H9 (cell line): ENCODE measurements around the gene TMEM169. TPM values are rescaled to one million over a fixed set of nuclear protein-coding genes. Genes with fewer than 3 reads are reported as not detected.

Experiments used
- DNase-seq: peaks from one replicate; pipeline ENCODE4 v3.0.0-alpha.2; 2017
- H2AFZ ChIP-seq: one replicate; pipeline ENCODE4 v1.6.1; 2013; ENCODE audit warnings: mild to moderate bottlenecking, low read length, control low read depth, moderate library complexity
- H2AK5ac ChIP-seq: 2 replicates; pipeline ENCODE4 v1.6.1; 2013; ENCODE audit warnings: low read length, control low read depth, mixed read lengths; ENCODE audit not compliant: insufficient read length
- H2BK120ac ChIP-seq: one replicate; pipeline ENCODE4 v1.6.1; 2013; ENCODE audit warnings: low read depth, mild to moderate bottlenecking, low read length, control low read depth, inconsistent platforms; ENCODE audit not compliant: poor library complexity, severe bottlenecking
- H2BK12ac ChIP-seq: 2 replicates; pipeline ENCODE4 v1.6.1; 2013; ENCODE audit warnings: low read length, control low read depth, mixed read lengths, low read depth; ENCODE audit not compliant: insufficient read length
- H2BK15ac ChIP-seq: 2 replicates; pipeline ENCODE4 v1.6.1; 2013; ENCODE audit warnings: low read depth, low read length, control low read depth
- H2BK20ac ChIP-seq: one replicate; pipeline ENCODE4 v1.6.1; 2013; ENCODE audit warnings: low read depth, mild to moderate bottlenecking, low read length, control low read depth, inconsistent platforms; ENCODE audit not compliant: poor library complexity, severe bottlenecking
- H2BK5ac ChIP-seq: 2 replicates; pipeline ENCODE4 v1.6.1; 2013; ENCODE audit warnings: low read length, control low read depth, mixed read lengths; ENCODE audit not compliant: insufficient read length
- H3K14ac ChIP-seq: 2 replicates; pipeline ENCODE4 v1.6.1; 2013; ENCODE audit warnings: low read length, control low read depth; ENCODE audit not compliant: insufficient read depth
- H3K18ac ChIP-seq: 2 replicates; pipeline ENCODE4 v1.6.1; 2013; ENCODE audit warnings: low read depth, mild to moderate bottlenecking, mixed read lengths, low read length, control low read depth; ENCODE audit not compliant: insufficient read length
- H3K23ac ChIP-seq: 2 replicates; pipeline ENCODE4 v1.6.1; 2013; ENCODE audit warnings: low read length, control low read depth, mixed read lengths, low read depth; ENCODE audit not compliant: insufficient read length
- H3K23me2 ChIP-seq: 2 replicates; pipeline ENCODE4 v1.6.1; 2013; ENCODE audit warnings: low read depth, mild to moderate bottlenecking, mixed read lengths, low read length, control low read depth; ENCODE audit not compliant: insufficient read length, poor library complexity, severe bottlenecking
- H3K27ac ChIP-seq: 2 replicates; pipeline ENCODE4 v1.5.1; 2013; ENCODE audit warnings: low read length, control low read depth, mixed read lengths, low read depth; ENCODE audit not compliant: insufficient read length
- H3K27me3 ChIP-seq: 2 replicates; pipeline ENCODE4 v1.6.1; 2013; ENCODE audit warnings: low read length, control low read depth, inconsistent platforms; ENCODE audit not compliant: insufficient read depth
- H3K4ac ChIP-seq: 2 replicates; pipeline ENCODE4 v1.6.1; 2013; ENCODE audit warnings: low read depth, mild to moderate bottlenecking, control low read depth, inconsistent platforms, low read length, moderate library complexity
- H3K4me1 ChIP-seq: 2 replicates; pipeline ENCODE4 v1.6.1; 2013; ENCODE audit warnings: low read length, control low read depth, inconsistent platforms; ENCODE audit not compliant: insufficient read depth
- H3K4me2 ChIP-seq: 2 replicates; pipeline ENCODE4 v1.6.1; 2013; ENCODE audit warnings: low read length, control low read depth, mixed read lengths; ENCODE audit not compliant: insufficient read length, insufficient read depth
- H3K56ac ChIP-seq: 2 replicates; pipeline ENCODE4 v1.6.1; 2013; ENCODE audit warnings: low read depth, mild to moderate bottlenecking, mixed read lengths, low read length, control low read depth; ENCODE audit not compliant: insufficient read length
- H3K79me1 ChIP-seq: 2 replicates; pipeline ENCODE4 v1.6.1; 2013; ENCODE audit warnings: low read depth, mild to moderate bottlenecking, moderate library complexity, low read length, control low read depth, inconsistent platforms; ENCODE audit not compliant: insufficient read depth, poor library complexity, severe bottlenecking
- H3K79me2 ChIP-seq: 2 replicates; pipeline ENCODE4 v1.6.1; 2013; ENCODE audit warnings: low read length, control low read depth, inconsistent platforms; ENCODE audit not compliant: insufficient read depth
- H3K9ac ChIP-seq: 2 replicates; pipeline ENCODE4 v1.6.1; 2013; ENCODE audit warnings: low read length, control low read depth, mixed read lengths; ENCODE audit not compliant: insufficient read length; ENCODE audit errors: extremely low read depth
- H3K9me3 ChIP-seq: one replicate; pipeline ENCODE4 v1.6.1; 2013; ENCODE audit warnings: low read depth, low read length, inconsistent platforms; ENCODE audit not compliant: control insufficient read depth
- H3T11ph ChIP-seq: one replicate; pipeline ENCODE4 v1.6.1; 2013; ENCODE audit warnings: mild to moderate bottlenecking, low read length, control low read depth, inconsistent platforms
- H4K20me1 ChIP-seq: one replicate; pipeline ENCODE4 v1.6.1; 2013; ENCODE audit not compliant: control insufficient read depth, insufficient read length, insufficient read depth
- H4K5ac ChIP-seq: 2 replicates; pipeline ENCODE4 v1.6.1; 2013; ENCODE audit warnings: low read depth, mild to moderate bottlenecking, mixed read lengths, low read length, control low read depth; ENCODE audit not compliant: insufficient read length
- H4K8ac ChIP-seq: replicated peaks from 2 replicates; pipeline ENCODE4 v1.6.1; 2013; ENCODE audit warnings: low read length, control low read depth, mixed read lengths, low read depth; ENCODE audit not compliant: insufficient read length
- H4K91ac ChIP-seq: 2 replicates; pipeline ENCODE4 v1.6.1; 2013; ENCODE audit warnings: low read depth, mild to moderate bottlenecking, moderate library complexity, mixed read lengths, low read length, control low read depth; ENCODE audit not compliant: insufficient read length
- H3K27ac Mint-ChIP-seq, 3 experiments: 2 replicates in 2 of 3; 3 replicates in 1 of 3; pipeline ENCODE4 v1.8.0; 2020 to 2021; ENCODE audit warnings: mixed read lengths in 3 of 3, mild to moderate bottlenecking in 1 of 3, moderate library complexity in 1 of 3
- H3K27me3 Mint-ChIP-seq: 2 replicates; pipeline ENCODE4 v1.8.0; 2021; ENCODE audit warnings: low read depth, mild to moderate bottlenecking, moderate library complexity, mixed read lengths
- H3K36me3 Mint-ChIP-seq, 3 experiments: 2 replicates in 2 of 3; 3 replicates in 1 of 3; pipeline ENCODE4 v1.8.0; 2020 to 2021; ENCODE audit warnings: low read depth in 3 of 3, mixed read lengths in 3 of 3; ENCODE audit not compliant: insufficient read depth in 1 of 3
- H3K4me1 Mint-ChIP-seq, 2 experiments: 2 replicates each; pipeline ENCODE4 v1.8.0; 2020; ENCODE audit warnings: mixed read lengths in 2 of 2
- H3K4me3 Mint-ChIP-seq, 2 experiments: 2 replicates in 1 of 2; 3 replicates in 1 of 2; pipeline ENCODE4 v1.8.0; 2020 to 2021; ENCODE audit warnings: mild to moderate bottlenecking in 2 of 2, mixed read lengths in 2 of 2, moderate library complexity in 1 of 2
- H3K9me3 Mint-ChIP-seq, 2 experiments: 2 replicates in 1 of 2; 3 replicates in 1 of 2; pipeline ENCODE4 v1.8.0; 2020; ENCODE audit warnings: mild to moderate bottlenecking in 2 of 2, mixed read lengths in 2 of 2, moderate library complexity in 1 of 2
- CTCF ChIP-seq: fragments of 200-600 bp; sonication (generic); conservative IDR thresholded peaks from 3 replicates; pipeline ENCODE4 v1.8.0; 2021; ENCODE audit warnings: antibody characterized with exemption, mild to moderate bottlenecking
- WGBS: extraction: QIAGEN DNeasy Blood & Tissue Kit; methylation state at CpG from one replicate; pipeline ENCODE4 v1.1.7; 2013; ENCODE audit warnings: missing lambda C conversion rate, low lambda C conversion rate, mixed read lengths; ENCODE audit not compliant: insufficient read length; ENCODE audit errors: extremely low coverage; 5-methylcytosine and 5-hydroxymethylcytosine counted together
- total RNA-seq: library from RNA; stranded (reverse); gene quantifications from 2 replicates; pipeline ENCODE4 v1.2.1, GENCODE V29; 2021

Gene TMEM169
- total RNA-seq, 1 experiment from 2014 or later, result 1.0 TPM

DNA sequence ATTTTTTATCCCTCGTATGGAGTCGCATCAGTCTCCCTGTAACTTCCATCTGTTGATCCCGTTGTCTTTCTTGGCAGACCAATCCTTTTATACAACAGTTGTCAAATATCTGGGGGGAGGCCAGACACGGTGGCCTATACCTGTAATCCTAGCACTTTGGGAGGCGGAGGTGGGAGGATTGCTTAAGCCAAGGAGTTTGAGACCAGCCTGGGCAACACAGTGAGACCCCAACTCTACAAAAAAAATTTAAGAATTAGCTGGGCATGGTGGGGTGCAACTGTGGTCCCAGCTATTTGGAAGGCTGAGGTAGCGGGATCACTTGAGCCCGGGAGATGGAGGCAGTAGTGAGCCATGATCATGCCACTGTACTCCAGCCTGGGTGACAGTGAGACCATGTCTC, 29.4 kb downstream of the TMEM169 start:
- no peak overlapping the region for H2AFZ ChIP-seq
- H3K4ac ChIP-seq, result no peak overlapping the region
- H2BK20ac ChIP-seq, result no peak overlapping the region
- H3K79me2 ChIP-seq, result peaks cover 21% of the 10 kb centered on the region; the same call in 1 of the 2 replicates
- H3K14ac ChIP-seq, result no peak overlapping the region
- no CpG with 5 or more reads among the region's 7 CpGs for WGBS
- no peak overlapping the region for H2AK5ac ChIP-seq
- TF ChIP-seq CTCF, result no peak
- H4K91ac ChIP-seq, result no peak overlapping the region
- peaks cover 2% of the 10 kb centered on the region; the same call in 1 of the 2 replicates for H3K4me1 ChIP-seq
- no peak overlapping the region for H3K4me2 ChIP-seq
- no peak overlapping the region for H4K8ac ChIP-seq
- Mint-ChIP-seq H3K9me3 (peaks cover 0 to 3% of the 10 kb centered on the region in 2 experiments; a peak in 2 of 5 replicates), H3K4me3 (peak overlapping the region; percentile 99 to 100), H3K4me1 (peaks cover 49 to 69% of the 10 kb centered on the region in 2 experiments), H3K36me3 (peaks cover 40 to 63% (median 56%) of the 10 kb centered on the region in 3 experiments), H3K27ac (peak overlapping the region; percentile 46 to 97 (median 70); a peak in 6 of 7 replicates), H3K27me3 (no peaks in the 10 kb centered on the region)
- no peak overlapping the region for H4K5ac ChIP-seq
- H2BK15ac ChIP-seq, result no peak overlapping the region
- no peak overlapping the region for H3T11ph ChIP-seq
- no peak overlapping the region for H3K23ac ChIP-seq
- no peaks in the 10 kb centered on the region for H3K27me3 ChIP-seq
- no peaks in the 10 kb centered on the region for H4K20me1 ChIP-seq
- no peak overlapping the region for H3K9ac ChIP-seq
- H3K23me2 ChIP-seq, result peaks cover 8% of the 10 kb centered on the region
- H2BK12ac ChIP-seq, result no peak overlapping the region
- H2BK120ac ChIP-seq, result no peak overlapping the region
- H3K18ac ChIP-seq, result no peak overlapping the region
- no peak overlapping the region for H3K56ac ChIP-seq
- DNase-seq, result no peak
- no peak overlapping the region for H2BK5ac ChIP-seq
- H3K9me3 ChIP-seq, result no peaks in the 10 kb centered on the region
- H3K27ac ChIP-seq, result no peak overlapping the region
- H3K79me1 ChIP-seq, result no peaks in the 10 kb centered on the region
